ENCODE measurements around the gene INPP5D. TPM values are rescaled to one million over a fixed set of nuclear protein-coding genes. Genes with fewer than 3 reads are reported as not detected.

The INPP5D gene
- polyA plus RNA-seq, 1 of the 3 experiments (the other 2 are of a cell fraction): 1.3 TPM

GRCh38 chr2:233012301-233012971, 47.7 kb upstream of the INPP5D start:
- no peak overlapping the region for H2AFZ ChIP-seq (ENCODE audit: low read depth)
- WGBS (ENCODE audit: low lambda C conversion rate): 75% methylated on average over 10 of the region's 12 CpGs

GRCh38 chr2:233013027-233013461, 47.1 kb upstream of the INPP5D start, which contains the start of gene NGEF:
Gene NGEF, minus strand, starts transcription at chr2:233013256. Its CDS starts 38,366 bp downstream, at chr2:232974890.
- Histone ChIP-seq H3K36me3 (replicated peaks in 1 of 2; ENCODE audit: control insufficient read depth in 1 of 2, insufficient read depth in 2 of 2, low read length in 1 of 2) (no peaks in the 10 kb centered on the region), H3K4me2 (no peak within 1 kb of the TSS), H4K20me1 (ENCODE audit: insufficient read depth) (no peaks in the 10 kb centered on the region), H3K4me3 (ENCODE audit: low read depth in 2 of 2, low read length in 1 of 2) (no peak within 1 kb of the TSS), H3K27me3 (ENCODE audit: insufficient read depth) (no peaks in the 10 kb centered on the region), H2AFZ (ENCODE audit: low read depth) (no peak within 1 kb of the TSS), H3K9me2 (no peaks in the 10 kb centered on the region), H3K79me2 (ENCODE audit: insufficient read depth) (no peaks in the 10 kb centered on the region), H3K4me1 (ENCODE audit: control insufficient read depth in 1 of 2, insufficient read depth in 2 of 2, low read depth in 1 of 2, low read length in 1 of 2) (no peaks in the 10 kb centered on the region), H3K9me3 (no peaks in the 10 kb centered on the region), H3K27ac (ENCODE audit: low read depth in 2 of 2, low read length in 1 of 2) (no peak within 1 kb of the TSS), H3K9ac (no peak within 1 kb of the TSS), H3F3A (replicated peaks; ENCODE audit: insufficient read depth) (no peaks in the 10 kb centered on the region)
- DNase-seq: no peak
- POLR2A ChIA-PET: no interaction called here
- 74% methylated on average over 11 of the region's 12 CpGs for WGBS (ENCODE audit: low lambda C conversion rate)
- CTCF ChIA-PET: interaction anchor here (0.7 to 1.0 kb wide), 2 partner anchors 16 to 41 kb away, joined by 3 to 6 read pairs; no protein-coding TSS in a partner anchor
- no peak for TF ChIP-seq CTCF (IDR thresholded peaks at IDR 0.05)

More at GRCh38 chr2:233012301-233012971, 47.7 kb upstream of the INPP5D start:
- Histone ChIP-seq H4K20me1 (ENCODE audit: insufficient read depth) (no peaks in the 10 kb centered on the region), H3K27me3 (ENCODE audit: insufficient read depth) (no peaks in the 10 kb centered on the region), H3K36me3 (replicated peaks in 1 of 2; ENCODE audit: control insufficient read depth in 1 of 2, insufficient read depth in 2 of 2, low read length in 1 of 2) (no peaks in the 10 kb centered on the region), H3K4me2 (no peak overlapping the region), H3K79me2 (ENCODE audit: insufficient read depth) (no peaks in the 10 kb centered on the region), H3K4me1 (ENCODE audit: control insufficient read depth in 1 of 2, insufficient read depth in 2 of 2, low read depth in 1 of 2, low read length in 1 of 2) (no peaks in the 10 kb centered on the region), H3K4me3 (ENCODE audit: low read depth in 2 of 2, low read length in 1 of 2) (no peak overlapping the region), H3F3A (replicated peaks; ENCODE audit: insufficient read depth) (no peaks in the 10 kb centered on the region), H3K9me2 (no peaks in the 10 kb centered on the region), H3K9me3 (no peaks in the 10 kb centered on the region), H3K27ac (ENCODE audit: low read depth in 2 of 2, low read length in 1 of 2) (no peak overlapping the region), H3K9ac (no peak overlapping the region)
- ChIA-PET CTCF (interaction anchor here (0.8 to 1.2 kb wide), 2 partner anchors 8 to 42 kb away, joined by 3 to 4 read pairs; no protein-coding TSS in a partner anchor), POLR2A (no interaction called here)
- DNase-seq: no peak
- no peak for TF ChIP-seq NFIC (IDR thresholded peaks at IDR 0.05; ENCODE audit: borderline replicate concordance)

- H3K79me2 ChIP-seq (ENCODE audit: insufficient read depth): no peaks in the 10 kb centered on the region
- CTCF ChIA-PET: interaction anchor here (0.7 to 1.0 kb wide), 2 partner anchors 15 to 40 kb away, joined by 3 to 6 read pairs; no protein-coding TSS in a partner anchor
- POLR2A ChIA-PET: no interaction called here
- DNase-seq: no peak
- no peaks in the 10 kb centered on the region for H3K4me1 ChIP-seq (ENCODE audit: control insufficient read depth in 1 of 2, insufficient read depth in 2 of 2, low read depth in 1 of 2, low read length in 1 of 2)
- no peak overlapping the region for H3K4me3 ChIP-seq (ENCODE audit: low read depth in 2 of 2, low read length in 1 of 2)
- WGBS (ENCODE audit: low lambda C conversion rate): 38% methylated on average over 1 of the region's 1 CpG
- TF ChIP-seq YY1 (IDR thresholded peaks at IDR 0.05; ENCODE audit: low read depth) (no peak), TCF12 (IDR thresholded peaks at IDR 0.05) (no peak), RXRA (IDR thresholded peaks at IDR 0.05; ENCODE audit: borderline replicate concordance, low read depth) (no peak), MEF2A (IDR thresholded peaks at IDR 0.05; ENCODE audit: borderline replicate concordance, low read depth) (no peak), POLR2AphosphoS5 (IDR thresholded peaks at IDR 0.05; ENCODE audit: low read depth, low read length) (no peak), TAF1 (IDR thresholded peaks at IDR 0.05; ENCODE audit: borderline replicate concordance, low read depth, low read length) (no peak), MXI1 (IDR thresholded peaks at IDR 0.05; ENCODE audit: low read depth, low read length) (no peak), RFX5 (IDR thresholded peaks at IDR 0.05; ENCODE audit: low read length) (no peak), FOXM1 (IDR thresholded peaks at IDR 0.05; ENCODE audit: low read depth) (no peak), USF2 (IDR thresholded peaks at IDR 0.05; ENCODE audit: borderline replicate concordance, low read depth, low read length) (no peak), JUND (IDR thresholded peaks at IDR 0.05) (no peak), IRF3 (IDR thresholded peaks at IDR 0.05; ENCODE audit: low read depth, low read length) (no peak), RCOR1 (IDR thresholded peaks at IDR 0.05; ENCODE audit: low read length) (no peak)
- no peaks in the 10 kb centered on the region for H3K27me3 ChIP-seq (ENCODE audit: insufficient read depth)
- H3K9me2 ChIP-seq: no peaks in the 10 kb centered on the region
- H3F3A ChIP-seq (replicated peaks; ENCODE audit: insufficient read depth): no peaks in the 10 kb centered on the region
- no peaks in the 10 kb centered on the region for H3K36me3 ChIP-seq (replicated peaks in 1 of 2; ENCODE audit: control insufficient read depth in 1 of 2, insufficient read depth in 2 of 2, low read length in 1 of 2)
- H3K9me3 ChIP-seq: no peaks in the 10 kb centered on the region
- no peak overlapping the region for H2AFZ ChIP-seq (ENCODE audit: low read depth)
- H4K20me1 ChIP-seq (ENCODE audit: insufficient read depth): no peaks in the 10 kb centered on the region
- no peak overlapping the region for H3K4me2 ChIP-seq
- no peak overlapping the region for H3K27ac ChIP-seq (ENCODE audit: low read depth in 2 of 2, low read length in 1 of 2)
- no peak overlapping the region for H3K9ac ChIP-seq
These were observed 46.5 kb upstream of the INPP5D start for GRCh38 chr2:233013650-233014049.
